Measurements from ENCODE around the gene ZNF74. TPM values are rescaled to one million over a fixed set of nuclear protein-coding genes. Genes with fewer than 3 reads are reported as not detected.

Gene ZNF74
- total RNA-seq, 4 donors from 2014 or later = 9.8 to 15.0 (median 12.0) TPM

GRCh38 chr22:20386336-20386735, 7.6 kb upstream of the ZNF74 start:
- H3K27me3 ChIP-seq = no peaks in the 10 kb centered on the region
- no peak overlapping the region for H3K4me3 ChIP-seq (replicated peaks in 1 of 3)
- intact Hi-C loops (cut with DNase I) = no loop called here
- H3K4me1 ChIP-seq = no peaks in the 10 kb centered on the region
- no peak for DNase-seq
- H3K27ac ChIP-seq = no peak overlapping the region
- 94 to 97% methylated on average over 2 of the region's 2 CpGs for WGBS, 2 donors
- H3K9me3 ChIP-seq = no peaks in the 10 kb centered on the region
- TF ChIP-seq POLR2A (IDR thresholded peaks at IDR 0.05) = no peak
- TF ChIP-seq, protein P1, sequence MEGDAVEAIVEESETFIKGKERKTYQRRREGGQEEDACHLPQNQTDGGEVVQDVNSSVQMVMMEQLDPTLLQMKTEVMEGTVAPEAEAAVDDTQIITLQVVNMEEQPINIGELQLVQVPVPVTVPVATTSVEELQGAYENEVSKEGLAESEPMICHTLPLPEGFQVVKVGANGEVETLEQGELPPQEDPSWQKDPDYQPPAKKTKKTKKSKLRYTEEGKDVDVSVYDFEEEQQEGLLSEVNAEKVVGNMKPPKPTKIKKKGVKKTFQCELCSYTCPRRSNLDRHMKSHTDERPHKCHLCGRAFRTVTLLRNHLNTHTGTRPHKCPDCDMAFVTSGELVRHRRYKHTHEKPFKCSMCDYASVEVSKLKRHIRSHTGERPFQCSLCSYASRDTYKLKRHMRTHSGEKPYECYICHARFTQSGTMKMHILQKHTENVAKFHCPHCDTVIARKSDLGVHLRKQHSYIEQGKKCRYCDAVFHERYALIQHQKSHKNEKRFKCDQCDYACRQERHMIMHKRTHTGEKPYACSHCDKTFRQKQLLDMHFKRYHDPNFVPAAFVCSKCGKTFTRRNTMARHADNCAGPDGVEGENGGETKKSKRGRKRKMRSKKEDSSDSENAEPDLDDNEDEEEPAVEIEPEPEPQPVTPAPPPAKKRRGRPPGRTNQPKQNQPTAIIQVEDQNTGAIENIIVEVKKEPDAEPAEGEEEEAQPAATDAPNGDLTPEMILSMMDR (IDR thresholded peaks at IDR 0.05) = no peak
- no peaks in the 10 kb centered on the region for H3K36me3 ChIP-seq

- intact Hi-C loops (cut with DNase I) = no loop called here
- H3K9me3 ChIP-seq = no peaks in the 10 kb centered on the region
- H3K4me3 ChIP-seq (replicated peaks in 1 of 3) = no peak overlapping the region
- WGBS, 2 donors = 89 to 93% methylated on average over 4 of the region's 4 CpGs
- H3K27ac ChIP-seq = no peak overlapping the region
- no peaks in the 10 kb centered on the region for H3K36me3 ChIP-seq
- DNase-seq = no peak
- TF ChIP-seq, protein P1 (IDR thresholded peaks at IDR 0.05) = no peak
- no peak for TF ChIP-seq POLR2A (IDR thresholded peaks at IDR 0.05)
- no peaks in the 10 kb centered on the region for H3K4me1 ChIP-seq
- H3K27me3 ChIP-seq = no peaks in the 10 kb centered on the region
These were observed 7.0 kb upstream of the ZNF74 start for GRCh38 chr22:20386972-20387371.

GRCh38 chr22:20388200-20388599, 5.8 kb upstream of the ZNF74 start:
- no peaks in the 10 kb centered on the region for H3K27me3 ChIP-seq
- DNase-seq = no peak
- H3K4me3 ChIP-seq (replicated peaks in 1 of 3) = no peak overlapping the region
- H3K4me1 ChIP-seq = peaks cover 0 to 2% of the 10 kb centered on the region in 2 donors
- H3K27ac ChIP-seq = no peak overlapping the region
- no peaks in the 10 kb centered on the region for H3K36me3 ChIP-seq
- intact Hi-C loops (cut with DNase I) = no loop called here
- no peak for TF ChIP-seq POLR2A (IDR thresholded peaks at IDR 0.05)
- TF ChIP-seq, protein P1 (IDR thresholded peaks at IDR 0.05) = no peak
- H3K9me3 ChIP-seq = no peaks in the 10 kb centered on the region

GRCh38 chr22:20389288-20389687, 4.7 kb upstream of the ZNF74 start:
- intact Hi-C loops (cut with DNase I) = no loop called here
- H3K36me3 ChIP-seq = no peaks in the 10 kb centered on the region
- TF ChIP-seq, protein P1 (IDR thresholded peaks at IDR 0.05) = no peak
- no peak for TF ChIP-seq POLR2A (IDR thresholded peaks at IDR 0.05)
- H3K9me3 ChIP-seq = no peaks in the 10 kb centered on the region
- WGBS, 2 donors = 92 to 95% methylated on average over 6 of the region's 6 CpGs
- H3K27ac ChIP-seq = no peak overlapping the region
- H3K4me1 ChIP-seq = peaks cover 0 to 8% of the 10 kb centered on the region in 2 donors
- no peaks in the 10 kb centered on the region for H3K27me3 ChIP-seq
- no peak for DNase-seq
- no peak overlapping the region for H3K4me3 ChIP-seq (replicated peaks in 1 of 3)

DNA sequence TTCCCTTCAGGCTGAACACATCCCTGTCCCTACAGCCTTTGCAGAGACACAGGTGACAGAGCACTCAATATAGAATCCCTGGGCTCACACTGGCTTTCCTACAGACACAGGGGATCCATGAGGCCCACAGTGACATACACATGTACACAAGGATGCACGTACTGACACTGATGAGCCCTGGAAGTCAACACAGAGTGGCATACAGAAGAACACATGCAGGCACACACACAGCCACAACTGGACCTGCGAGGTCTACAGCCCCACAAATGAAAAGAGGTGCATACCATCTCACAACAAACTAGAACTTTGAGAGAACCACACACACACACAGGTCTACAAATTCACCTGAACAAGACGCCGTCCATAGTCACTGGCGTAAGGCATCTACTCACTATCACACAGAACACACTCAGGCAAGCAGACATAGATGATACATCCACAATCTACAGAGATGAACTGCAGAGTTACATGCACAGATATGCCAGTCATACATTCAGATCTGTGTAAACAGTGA, 3.5 kb upstream of the ZNF74 start:
- 88 to 89% methylated on average over 5 of the region's 5 CpGs for WGBS, 2 donors
- intact Hi-C loops (cut with DNase I) = no loop called here
- TF ChIP-seq POLR2A (IDR thresholded peaks at IDR 0.05) = no peak
- TF ChIP-seq, protein P1 (IDR thresholded peaks at IDR 0.05) = no peak
- DNase-seq = no peak
- Histone ChIP-seq H3K4me1 (peaks cover 7 to 20% of the 10 kb centered on the region in 2 donors), H3K9me3 (no peaks in the 10 kb centered on the region), H3K4me3 (replicated peaks in 1 of 3) (no peak overlapping the region), H3K27ac (no peak overlapping the region), H3K36me3 (no peaks in the 10 kb centered on the region), H3K27me3 (no peaks in the 10 kb centered on the region)
